HG03354 (cell line): ENCODE measurements around the gene TRIL.

Source experiments
- ATAC-seq: cut with Tn5 transposase; IDR thresholded peaks from one replicate; pipeline ENCODE4 v1.9.1; 2021; ENCODE audit warnings: mild to moderate bottlenecking; ENCODE audit not compliant: unreplicated experiment, poor library complexity, severe bottlenecking

Gene TRIL

DNA sequence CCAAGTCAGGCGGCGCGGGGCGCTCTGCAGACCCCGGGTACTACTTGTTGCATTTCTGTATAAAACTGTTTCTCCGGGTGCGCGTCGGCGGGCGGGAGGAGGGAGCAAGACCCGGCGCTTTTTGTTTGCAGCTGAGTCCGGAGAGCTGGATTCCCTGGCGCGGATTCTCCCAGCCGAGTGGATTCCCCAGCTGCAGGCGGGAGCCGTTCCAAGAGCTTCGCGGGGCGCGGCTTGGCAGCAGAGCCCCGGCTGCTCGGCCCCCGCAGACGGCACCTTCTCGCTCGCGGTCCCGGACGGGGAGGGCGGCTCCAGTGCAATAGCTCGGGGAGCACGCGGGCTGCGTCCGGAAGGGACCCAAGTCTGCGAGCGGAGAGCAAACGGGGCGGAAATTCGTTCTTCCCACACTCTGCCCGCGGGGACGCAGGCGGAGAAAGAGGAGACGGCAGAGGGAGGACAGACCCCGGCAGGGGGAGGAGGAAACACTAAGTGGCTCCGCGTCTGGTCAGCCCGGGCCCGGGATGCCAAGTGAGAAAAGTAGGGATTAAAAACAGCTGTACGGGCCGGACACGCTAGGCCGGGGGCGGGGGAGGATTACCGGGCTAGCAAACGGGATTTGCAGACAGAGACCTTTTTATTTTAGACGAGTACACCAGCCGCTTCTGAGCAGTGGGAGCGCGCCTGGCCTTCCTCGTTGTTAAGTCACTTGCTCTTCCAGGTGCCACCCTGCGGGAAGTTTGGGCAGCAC is at the start of gene TRIL:
TRIL (minus strand) TSS at position 96 of the 745 bp plus-strand sequence. CDS start 284 bp downstream, outside the sequence.
- no peak for ATAC-seq

GRCh38 chr7:29007127-29007526 is 49.0 kb upstream of the TRIL start:
- ATAC-seq = no peak

- ATAC-seq = no peak
Observed at GRCh38 chr7:29005829-29006228, 47.7 kb upstream of the TRIL start.

DNA sequence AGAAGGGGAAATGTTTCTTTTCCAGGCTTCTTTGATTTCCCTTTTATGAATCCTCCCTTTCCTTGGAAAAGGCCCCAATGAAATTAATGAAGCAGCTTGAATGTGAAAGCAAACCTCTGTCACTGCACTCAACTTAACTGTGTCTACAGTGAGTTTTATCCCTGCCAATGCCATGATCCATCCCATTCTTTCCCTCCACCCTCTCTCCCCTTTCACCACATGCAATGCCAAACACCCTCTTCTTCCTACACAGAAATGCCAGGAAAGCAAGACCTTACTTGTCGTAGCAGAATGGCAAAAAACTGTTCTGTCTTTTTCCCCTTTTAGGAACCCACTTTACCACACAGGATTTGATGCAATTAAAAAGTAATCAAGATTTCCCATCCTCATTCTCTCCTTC is 47.3 kb upstream of the TRIL start:
- no peak for ATAC-seq

- ATAC-seq = no peak
Observed at GRCh38 chr7:29003703-29004102, 45.6 kb upstream of the TRIL start.

DNA sequence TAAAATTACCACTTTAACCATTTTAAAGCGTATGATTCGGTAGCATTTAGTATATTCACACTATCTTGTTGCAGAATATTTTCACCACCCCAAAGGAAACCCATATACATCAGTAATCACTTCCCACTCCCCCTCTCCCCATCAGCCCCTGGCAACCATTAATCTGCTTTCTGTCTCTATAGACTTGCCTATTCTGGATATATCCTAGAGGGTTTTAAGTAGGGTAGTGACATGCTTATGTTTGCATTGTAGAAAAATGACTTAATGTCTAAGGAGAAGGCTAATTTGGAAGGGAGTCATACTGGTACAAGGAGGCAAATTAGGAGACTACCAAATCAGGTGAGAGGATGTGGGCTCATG is 42.6 kb upstream of the TRIL start:
- no peak for ATAC-seq

- ATAC-seq = no peak
Observed at GRCh38 chr7:28999895-29000716, 42.0 kb upstream of the TRIL start.

DNA sequence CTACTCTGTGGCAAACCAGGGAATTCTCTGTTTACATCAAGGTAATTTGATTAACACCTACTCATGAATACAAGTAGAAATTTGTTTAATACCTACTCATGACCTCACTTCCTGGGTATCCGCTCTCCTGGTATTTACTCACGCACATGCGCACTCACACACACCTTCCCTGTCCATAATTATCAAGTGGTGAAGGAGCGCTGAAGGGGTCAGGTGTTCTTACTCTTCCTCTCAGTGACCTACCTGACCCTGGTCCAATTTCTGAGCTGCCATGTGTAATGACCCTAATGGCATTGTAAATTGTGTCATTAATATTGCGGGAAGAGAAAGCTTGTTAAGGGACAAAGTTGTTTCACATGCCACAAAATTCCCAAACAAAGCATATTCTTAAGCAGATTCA is 41.3 kb upstream of the TRIL start:
- no peak for ATAC-seq

GRCh38 chr7:28998105-28998504 is 40.0 kb upstream of the TRIL start:
- no peak for ATAC-seq

GRCh38 chr7:28996836-28997235 is 38.7 kb upstream of the TRIL start:
- no peak for ATAC-seq

DNA sequence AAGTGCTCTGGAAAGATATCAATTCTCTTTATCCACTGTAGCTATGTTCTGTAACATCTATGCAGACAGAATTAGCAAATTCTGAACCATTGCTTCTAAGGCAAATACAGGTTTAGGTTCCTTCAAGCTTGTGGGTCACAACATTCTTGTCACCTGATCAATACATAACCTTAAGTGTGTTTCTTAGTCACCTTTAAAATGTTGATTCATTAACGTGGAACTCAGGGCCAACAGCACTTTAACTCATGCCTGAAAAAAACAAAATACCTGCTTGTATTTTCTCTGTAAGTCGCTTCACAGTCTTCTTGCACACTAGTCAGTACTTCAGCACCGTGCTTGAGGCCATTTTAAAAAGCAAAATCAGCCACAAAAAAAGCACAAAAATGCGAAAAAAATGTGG is 35.2 kb upstream of the TRIL start:
- ATAC-seq = no peak

- ATAC-seq = no peak
Observed at GRCh38 chr7:28992798-28993197, 34.7 kb upstream of the TRIL start.

DNA sequence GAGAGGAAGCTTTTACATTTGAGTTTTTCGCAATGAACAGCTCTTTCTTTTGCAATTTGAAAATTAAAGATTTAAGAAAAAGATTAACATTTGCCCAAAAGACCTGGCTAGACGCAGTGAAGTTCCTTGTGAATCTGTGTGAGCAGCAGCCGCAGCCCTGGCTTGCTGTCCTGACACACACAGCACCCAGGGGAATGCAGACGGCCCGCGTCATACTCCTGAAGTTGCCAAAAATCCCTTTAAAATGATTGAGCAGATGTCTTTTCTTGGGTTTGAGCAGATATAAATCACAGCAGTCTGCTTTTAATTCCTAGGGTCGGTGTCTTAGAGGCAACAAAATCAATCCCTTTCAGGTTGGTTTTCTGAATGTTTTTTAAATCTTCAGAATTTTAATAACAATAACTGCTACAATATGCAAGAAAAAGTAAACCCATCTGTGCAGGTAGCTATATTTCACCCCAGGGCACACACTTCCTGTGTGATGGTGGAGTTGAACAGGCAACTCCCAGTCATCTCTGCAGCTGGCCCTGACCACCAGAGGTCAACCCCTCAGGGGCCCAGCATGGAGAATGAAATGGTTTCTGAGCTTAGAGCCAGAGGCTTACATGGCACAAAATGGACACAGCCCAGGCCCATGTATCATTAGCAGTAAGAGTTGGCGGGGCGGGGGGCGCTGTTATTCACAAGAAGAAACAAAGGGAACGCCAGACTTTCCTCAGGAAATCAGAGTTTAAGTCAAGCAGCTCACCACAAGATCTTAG is 32.2 kb upstream of the TRIL start:
- no peak for ATAC-seq

DNA sequence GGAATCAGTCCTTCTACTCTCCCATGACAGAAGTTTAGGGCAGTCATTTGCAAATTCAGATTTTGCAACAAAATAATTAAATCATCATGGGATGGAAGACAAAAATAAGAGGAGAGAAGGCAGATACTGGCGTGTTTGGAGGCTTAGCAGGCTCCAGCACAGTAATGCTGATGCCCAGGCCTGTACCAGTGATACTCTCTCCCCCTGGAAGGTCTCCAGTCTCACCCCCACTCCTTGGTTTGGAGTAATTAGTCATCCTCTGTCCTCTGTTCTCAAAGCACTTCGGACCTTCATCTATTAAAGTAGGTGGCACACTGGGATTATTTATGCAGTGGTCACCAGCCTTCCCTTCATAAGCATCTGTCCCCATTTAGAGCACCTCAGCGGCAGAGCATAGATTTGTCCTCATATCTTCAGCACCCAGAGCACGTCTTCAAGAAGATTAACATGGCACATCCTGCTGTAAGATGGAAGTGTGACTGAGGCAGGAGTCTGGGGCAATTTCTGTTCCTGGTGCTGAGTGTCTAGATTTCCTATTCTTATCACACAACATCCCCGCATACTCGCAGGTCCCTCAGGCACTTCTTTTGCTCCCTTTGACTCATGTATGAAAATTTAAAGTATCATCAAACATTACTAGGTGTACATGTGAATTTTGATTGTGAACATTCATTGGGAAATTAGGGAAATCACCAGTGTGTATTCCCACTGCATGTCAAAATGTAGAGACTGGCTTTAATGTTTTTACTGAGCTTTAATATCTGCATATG is 31.3 kb upstream of the TRIL start:
- no peak for ATAC-seq

- no peak for ATAC-seq
Observed at GRCh38 chr7:28988810-28989209, 30.7 kb upstream of the TRIL start.

DNA sequence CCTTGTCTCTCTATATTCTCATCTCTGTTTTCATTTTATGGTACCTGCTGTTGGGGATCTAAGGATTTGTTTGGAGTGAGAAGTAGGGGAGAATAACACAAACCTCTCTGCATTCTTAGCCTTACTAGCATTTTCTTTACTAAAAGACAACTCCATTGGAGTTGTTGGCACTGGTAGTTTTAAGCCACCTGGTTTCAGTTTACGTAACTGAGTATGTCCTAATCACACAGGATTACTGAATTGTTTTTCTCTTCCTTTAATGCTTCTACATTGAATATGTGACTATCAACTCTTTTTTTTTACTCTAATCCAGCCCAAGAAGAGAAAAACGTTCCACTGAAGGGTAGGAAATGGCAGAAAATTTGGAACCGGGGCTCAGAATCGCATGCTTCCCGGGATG is 30.0 kb upstream of the TRIL start:
- no peak for ATAC-seq

- ATAC-seq = no peak
Observed at GRCh38 chr7:28986765-28987110, 28.6 kb upstream of the TRIL start.

GRCh38 chr7:28986028-28986764 is 28.1 kb upstream of the TRIL start:
- no peak for ATAC-seq

- no peak for ATAC-seq
Observed at GRCh38 chr7:28984631-28985030, 26.5 kb upstream of the TRIL start.
